UCSD-AML1 (cell line): ENCODE data around the gene CLIP4.

Experiments
- DNase-seq: peaks from one replicate; lab custom pipeline; 2025; ENCODE audit not compliant: unreplicated experiment; lab: John Stamatoyannopoulos, UW

The CLIP4 gene

GRCh38 chr2:29218071-29218470 is 102.9 kb downstream of the CLIP4 start:
- DNase-seq, result no peak

DNA sequence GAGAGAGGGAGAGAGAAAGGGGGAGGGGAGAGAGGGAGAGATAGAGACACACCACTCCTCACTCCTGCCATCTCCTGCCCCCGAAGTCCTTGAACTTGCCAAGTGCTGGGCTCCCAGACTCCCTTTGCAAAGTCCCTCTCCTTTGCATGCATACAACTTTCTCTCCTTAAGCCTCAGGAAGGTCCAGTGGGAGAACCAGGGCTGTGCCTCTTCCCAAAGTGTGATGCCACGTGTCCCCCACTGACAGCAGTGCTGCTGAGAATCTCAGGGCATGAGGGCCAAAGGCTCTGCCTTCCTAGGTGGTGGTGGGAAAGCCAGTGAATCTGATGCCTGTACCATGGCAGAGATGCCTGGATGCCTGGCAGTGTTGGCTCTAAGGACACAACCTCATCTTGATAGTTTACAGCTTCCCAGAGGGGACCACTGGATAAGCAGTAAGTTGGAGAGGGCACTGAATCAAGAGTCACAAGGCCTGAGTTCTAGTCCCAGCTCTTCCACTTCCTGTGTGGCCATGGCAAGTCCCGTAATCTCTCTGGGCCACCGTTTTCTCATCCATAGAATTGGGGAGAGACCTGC is 103.4 kb downstream of the CLIP4 start:
- no peak for DNase-seq

- no peak for DNase-seq
Measured at GRCh38 chr2:29219374-29219773, 104.2 kb downstream of the CLIP4 start.

DNA sequence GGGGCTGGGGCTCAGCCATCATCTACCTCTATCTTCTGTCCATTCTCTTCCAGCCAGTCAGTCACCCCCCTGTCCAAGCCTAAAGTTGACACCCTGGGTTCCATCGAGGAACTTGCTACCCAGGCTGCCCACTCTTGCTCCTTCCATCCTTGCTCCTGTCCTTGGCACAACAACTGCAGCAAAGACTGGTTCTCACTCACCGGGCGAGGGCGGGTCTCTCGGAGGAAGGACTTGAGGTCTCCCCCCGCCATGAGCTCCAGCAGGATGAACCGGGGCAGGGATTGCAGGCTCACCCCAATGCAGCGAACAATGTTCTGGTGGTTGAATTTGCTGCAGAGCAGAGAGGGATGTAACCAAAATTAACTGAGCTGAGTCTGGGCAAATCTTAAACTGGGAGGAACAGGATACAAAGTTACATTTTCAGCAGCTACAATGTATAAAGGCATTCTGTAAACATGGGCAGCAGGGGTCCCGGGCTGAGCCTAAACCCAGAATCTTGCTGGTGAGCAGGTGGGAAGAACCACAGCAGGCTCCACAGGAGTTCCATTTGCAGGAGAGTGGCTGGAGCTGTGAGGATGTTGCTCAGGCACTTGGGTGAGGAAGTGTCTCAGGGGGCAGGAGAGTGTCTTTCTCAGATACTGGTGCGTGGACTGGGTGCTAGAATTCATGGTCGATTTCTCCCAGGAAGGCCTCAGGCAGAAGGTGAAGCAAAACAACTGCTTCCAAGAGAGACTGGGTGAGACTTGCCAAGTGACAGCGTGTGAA is 105.5 kb downstream of the CLIP4 start:
- DNase-seq, result no peak

GRCh38 chr2:29222381-29223179 is 107.4 kb downstream of the CLIP4 start:
- no peak for DNase-seq

DNA sequence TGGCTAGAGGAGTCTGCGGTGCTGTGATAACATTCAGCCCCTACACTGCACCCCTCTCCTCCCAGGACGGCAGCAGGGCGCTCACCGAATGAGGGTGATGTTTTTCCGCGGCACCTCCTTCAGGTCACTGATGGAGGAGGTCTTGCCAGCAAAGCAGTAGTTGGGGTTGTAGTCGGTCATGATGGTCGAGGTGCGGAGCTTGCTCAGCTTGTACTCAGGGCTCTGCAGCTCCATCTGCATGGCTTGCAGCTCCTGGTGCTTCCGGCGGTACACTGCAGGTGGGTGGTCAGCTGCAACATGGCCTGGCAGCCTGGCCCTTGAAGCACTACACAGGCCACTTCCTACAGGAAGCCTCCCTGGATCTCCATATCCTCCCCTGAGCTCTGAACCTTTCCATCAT is 108.0 kb downstream of the CLIP4 start:
- no peak for DNase-seq

DNA sequence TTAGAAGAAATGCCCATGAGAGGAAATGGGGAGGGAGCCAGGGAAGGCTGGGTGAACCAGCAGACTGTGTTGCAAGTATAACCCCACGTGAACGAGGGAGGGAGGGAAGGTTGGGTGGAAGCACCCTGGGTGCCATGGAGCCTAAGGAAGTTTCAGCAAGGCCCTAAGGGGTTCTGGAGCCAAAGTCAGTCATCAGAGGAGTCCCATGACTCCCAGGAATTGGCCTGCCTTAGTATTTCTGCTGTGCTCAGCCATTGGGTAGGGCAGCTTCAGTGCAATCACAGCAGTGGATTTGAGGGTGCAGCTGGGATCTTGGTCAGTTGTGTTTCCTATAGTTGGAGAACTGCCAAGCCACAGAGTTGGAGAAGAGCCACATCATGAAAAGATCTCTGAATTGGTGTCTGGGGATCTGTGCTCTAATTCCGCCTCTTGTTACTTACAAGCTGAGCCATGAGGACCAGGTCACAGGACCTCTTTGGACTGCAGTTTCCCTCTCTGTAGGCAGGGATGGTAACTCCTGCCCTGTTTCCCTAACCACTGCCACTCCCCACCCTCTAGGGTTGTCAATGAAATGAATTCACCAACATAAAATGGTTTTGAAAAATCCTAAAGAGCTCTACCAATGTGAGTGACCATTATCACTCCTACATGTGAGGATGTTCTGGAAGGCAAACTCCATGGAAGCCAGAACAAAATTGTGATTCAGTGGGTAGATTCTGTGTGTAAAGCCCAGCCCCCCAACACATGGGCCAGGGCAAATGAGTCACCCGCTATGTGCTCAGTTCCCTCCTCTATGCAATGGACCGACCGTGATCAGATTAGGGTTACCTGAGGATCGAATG is 108.9 kb downstream of the CLIP4 start:
- DNase-seq, result no peak

GRCh38 chr2:29224693-29225551 is 109.7 kb downstream of the CLIP4 start:
- no peak for DNase-seq

DNA sequence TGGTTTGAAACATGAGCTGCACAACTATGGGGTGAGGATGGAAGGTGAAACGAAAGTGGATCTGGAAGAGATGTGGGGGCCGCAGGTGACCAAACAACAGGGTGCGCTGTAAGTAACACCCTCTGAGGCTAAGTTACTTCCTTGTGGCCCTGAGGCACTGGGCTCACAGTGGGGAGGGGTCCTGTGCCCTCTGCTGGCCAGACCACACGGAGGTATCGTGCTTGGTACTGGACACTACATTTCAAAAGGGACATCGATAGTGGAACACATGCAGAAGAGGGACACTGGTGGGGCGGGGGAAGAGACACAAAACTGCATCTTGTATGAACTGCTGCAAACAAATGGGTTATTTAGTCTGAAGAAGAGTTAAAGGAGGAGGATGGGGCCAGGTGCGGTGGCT is 110.6 kb downstream of the CLIP4 start:
- DNase-seq, result no peak

- no peak for DNase-seq
Measured at GRCh38 chr2:29226375-29226774, 111.2 kb downstream of the CLIP4 start.

DNA sequence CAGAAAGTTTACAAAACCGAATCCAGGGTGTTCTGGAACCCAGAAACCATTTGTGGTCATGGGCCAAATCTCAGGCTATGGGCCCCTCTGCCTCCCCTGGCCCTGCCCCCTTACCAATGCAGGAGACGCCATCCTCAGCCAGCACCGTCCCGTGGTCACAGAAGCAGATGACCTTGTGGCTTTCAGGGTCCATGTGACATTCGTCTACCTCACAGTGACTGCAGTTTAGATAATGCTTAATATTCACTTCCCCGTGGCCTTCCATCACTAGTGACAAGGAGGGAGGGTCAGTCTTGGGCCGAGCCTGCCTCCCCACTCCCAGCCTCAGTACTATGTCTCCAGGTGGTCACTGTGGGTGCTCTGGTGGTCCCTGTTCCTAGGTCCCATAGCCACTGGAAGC is 111.6 kb downstream of the CLIP4 start:
- no peak for DNase-seq

GRCh38 chr2:29227935-29228675 is 112.9 kb downstream of the CLIP4 start:
- DNase-seq, result no peak

DNA sequence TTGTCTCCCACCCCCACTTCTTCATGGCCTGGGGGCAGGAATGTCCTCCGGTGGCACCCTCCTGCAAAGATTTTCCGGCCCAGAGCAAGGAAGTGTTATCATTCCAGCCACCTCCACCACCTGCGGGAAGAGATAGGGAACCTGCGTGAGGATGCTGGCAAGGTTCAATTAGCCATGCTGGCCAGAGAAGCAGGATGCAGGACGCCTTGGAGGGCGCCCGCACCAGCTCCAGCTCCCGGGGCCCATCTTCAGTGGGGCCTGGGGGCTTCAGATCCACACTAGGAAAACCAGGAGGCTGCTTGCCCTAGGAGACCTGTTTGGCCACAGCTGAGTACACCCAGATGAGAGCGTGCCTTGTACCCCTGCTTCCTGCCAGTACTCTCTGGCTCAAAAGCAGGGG is 113.7 kb downstream of the CLIP4 start:
- DNase-seq, result no peak

- no peak for DNase-seq
Measured at GRCh38 chr2:29229640-29230039, 114.4 kb downstream of the CLIP4 start.

GRCh38 chr2:29232041-29232440 is 116.8 kb downstream of the CLIP4 start:
- DNase-seq, result no peak

- no peak for DNase-seq
Measured at GRCh38 chr2:29233428-29233827, 118.2 kb downstream of the CLIP4 start.

DNA sequence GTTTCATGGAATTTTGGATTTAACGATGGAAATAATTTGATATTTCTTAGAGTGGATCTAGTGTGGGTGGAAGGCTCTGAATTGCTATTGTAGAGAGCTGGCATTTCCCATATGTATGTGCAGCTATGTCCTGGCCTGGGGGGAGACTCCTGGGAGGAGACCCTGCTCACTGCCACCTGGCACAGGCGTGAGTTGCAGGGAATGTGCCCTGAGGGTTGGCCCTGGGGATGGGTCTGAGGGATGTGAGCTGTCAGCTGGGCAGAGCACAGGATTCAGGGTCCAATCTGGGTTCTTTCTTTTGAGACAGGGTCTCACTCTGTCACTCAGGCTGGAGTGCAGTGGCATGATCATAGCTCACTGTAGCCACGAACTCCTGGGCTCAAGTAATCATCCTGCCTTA is 120.2 kb downstream of the CLIP4 start:
- DNase-seq, result no peak

DNA sequence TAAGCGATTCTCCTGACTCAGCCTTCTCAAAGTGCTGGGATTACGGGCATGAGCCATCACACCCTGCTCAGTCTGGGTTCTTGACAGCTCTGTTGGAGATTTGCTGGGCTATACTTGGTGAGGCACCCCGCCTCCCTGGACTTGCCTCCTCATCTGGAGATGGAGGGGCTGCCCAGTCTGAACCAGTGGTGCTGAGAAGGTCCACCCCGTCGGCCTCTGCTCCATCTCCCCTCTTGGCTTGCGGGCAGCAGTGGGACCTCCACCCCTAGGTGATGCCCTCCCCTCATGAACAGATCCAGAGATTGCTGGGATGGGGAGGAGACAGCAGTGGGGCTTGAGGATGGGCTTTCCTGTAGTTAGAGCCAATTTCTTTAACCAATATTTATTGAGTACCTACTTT is 120.9 kb downstream of the CLIP4 start:
- no peak for DNase-seq

GRCh38 chr2:29238497-29238896 is 123.3 kb downstream of the CLIP4 start:
- DNase-seq, result peak; percentile 33
